Measurements from ENCODE around the gene PDE6A. TPM values are rescaled to one million over a fixed set of nuclear protein-coding genes. Genes with fewer than 3 reads are reported as not detected.
A peak's percentile ranks its signal among the peaks of the same experiment; 100 is the strongest.

The PDE6A gene
- total and polyA plus RNA-seq, 9 donors = 0.03 to 0.35 (median 0.08) TPM; not detected in 3

DNA sequence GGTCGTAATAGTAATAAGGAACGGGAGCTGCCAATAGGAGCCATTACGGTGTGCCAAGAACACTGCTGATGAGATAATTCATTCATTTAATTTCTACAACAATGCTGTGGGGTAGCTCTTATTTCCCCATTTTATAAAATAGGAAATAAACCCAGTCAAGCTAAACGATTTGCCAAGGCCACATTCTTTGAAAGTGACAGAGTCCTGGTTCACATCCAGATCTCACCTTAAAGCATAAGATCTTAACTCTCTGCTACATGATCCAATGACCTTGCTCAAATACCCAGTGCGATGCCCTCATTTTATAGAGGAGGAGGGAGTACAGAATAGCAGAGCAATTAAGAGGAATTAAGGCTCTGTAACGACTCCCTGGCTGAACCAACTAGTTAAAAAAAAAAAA lies 5.0 kb downstream of the PDE6A start:
- H3K4me1 ChIP-seq (ENCODE audit: control insufficient read depth, insufficient read depth, low read length) = peaks cover 3% of the 10 kb centered on the region
- WGBS (ENCODE audit: insufficient coverage) = no CpG with 5 or more reads among the region's 6 CpGs
- no peak overlapping the region for H3K4me3 ChIP-seq (ENCODE audit: low read length)
- H3K27ac ChIP-seq (ENCODE audit: low read length) = no peak overlapping the region
- H3K36me3 ChIP-seq (ENCODE audit: control insufficient read depth, insufficient read depth, low read length) = no peaks in the 10 kb centered on the region
- H3K9me3 ChIP-seq (replicated peaks; ENCODE audit: control insufficient read depth, low read depth, low read length) = no peaks in the 10 kb centered on the region
- peaks cover 7% of the 10 kb centered on the region for H3K27me3 ChIP-seq (ENCODE audit: control insufficient read depth, insufficient read depth, low read length)
- DNase-seq = no peak

DNA sequence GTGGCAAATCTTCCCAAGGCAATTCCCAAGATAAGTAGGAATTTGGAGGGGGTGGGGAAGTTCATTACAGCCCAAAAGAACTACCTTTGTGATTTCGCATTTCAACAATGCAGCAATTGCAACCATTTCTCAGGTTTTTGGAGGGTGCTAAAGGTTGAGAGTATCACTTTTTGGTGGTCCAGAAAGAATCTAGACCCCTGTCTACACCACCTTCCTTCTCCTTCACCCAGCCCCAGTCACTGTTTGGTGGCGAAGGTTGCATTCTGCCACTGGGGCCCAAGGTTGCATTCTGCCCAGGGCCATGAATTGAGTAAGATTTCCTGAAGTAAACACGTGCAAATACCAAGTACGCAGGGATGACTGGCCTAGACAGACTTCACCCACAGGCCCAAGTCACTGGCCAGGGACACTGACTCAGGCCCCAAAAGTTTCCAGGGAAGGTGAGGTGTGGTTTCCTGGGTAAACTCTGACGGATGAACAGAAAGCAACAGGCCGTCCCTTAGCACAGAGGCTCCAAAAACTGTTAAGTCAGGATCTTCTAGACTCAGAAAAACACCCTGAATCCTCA lies 5.7 kb downstream of the PDE6A start:
- Histone ChIP-seq H3K9me3 (replicated peaks; ENCODE audit: control insufficient read depth, low read depth, low read length) (no peaks in the 10 kb centered on the region), H3K4me3 (ENCODE audit: low read length) (no peak overlapping the region), H3K27ac (ENCODE audit: low read length) (no peak overlapping the region), H3K4me1 (ENCODE audit: control insufficient read depth, insufficient read depth, low read length) (peaks cover 3% of the 10 kb centered on the region), H3K27me3 (ENCODE audit: control insufficient read depth, insufficient read depth, low read length) (peaks cover 7% of the 10 kb centered on the region), H3K36me3 (ENCODE audit: control insufficient read depth, insufficient read depth, low read length) (no peaks in the 10 kb centered on the region)
- WGBS (ENCODE audit: insufficient coverage) = 100% methylated on average over 1 of the region's 6 CpGs
- DNase-seq = no peak

DNA sequence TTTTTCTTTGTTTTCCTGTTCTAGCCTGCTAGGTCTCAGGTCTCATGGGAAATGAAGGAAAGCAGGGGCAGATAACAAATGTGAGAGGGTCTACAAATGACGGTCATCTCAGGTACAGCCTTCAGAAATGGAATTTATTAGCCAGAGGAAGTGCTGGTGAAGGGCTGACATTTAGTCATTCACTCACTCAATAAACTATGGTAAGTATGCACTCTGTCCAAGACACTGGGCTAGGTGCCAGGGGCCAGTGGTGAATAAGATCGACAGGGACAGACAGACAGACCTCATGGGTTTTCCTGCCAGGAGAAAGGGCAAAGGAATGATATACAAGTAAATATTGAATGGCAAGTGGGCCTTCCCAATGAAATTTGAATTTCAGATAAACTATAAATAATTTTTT lies 6.3 kb downstream of the PDE6A start:
- H3K4me1 ChIP-seq (ENCODE audit: control insufficient read depth, insufficient read depth, low read length) = peaks cover 3% of the 10 kb centered on the region
- WGBS (ENCODE audit: insufficient coverage) = 0% methylated on average over 1 of the region's 2 CpGs
- peak; percentile 20 for DNase-seq
- no peaks in the 10 kb centered on the region for H3K9me3 ChIP-seq (replicated peaks; ENCODE audit: control insufficient read depth, low read depth, low read length)
- no peak overlapping the region for H3K4me3 ChIP-seq (ENCODE audit: low read length)
- peaks cover 8% of the 10 kb centered on the region for H3K27me3 ChIP-seq (ENCODE audit: control insufficient read depth, insufficient read depth, low read length)
- no peaks in the 10 kb centered on the region for H3K36me3 ChIP-seq (ENCODE audit: control insufficient read depth, insufficient read depth, low read length)
- no peak overlapping the region for H3K27ac ChIP-seq (ENCODE audit: low read length)

DNA sequence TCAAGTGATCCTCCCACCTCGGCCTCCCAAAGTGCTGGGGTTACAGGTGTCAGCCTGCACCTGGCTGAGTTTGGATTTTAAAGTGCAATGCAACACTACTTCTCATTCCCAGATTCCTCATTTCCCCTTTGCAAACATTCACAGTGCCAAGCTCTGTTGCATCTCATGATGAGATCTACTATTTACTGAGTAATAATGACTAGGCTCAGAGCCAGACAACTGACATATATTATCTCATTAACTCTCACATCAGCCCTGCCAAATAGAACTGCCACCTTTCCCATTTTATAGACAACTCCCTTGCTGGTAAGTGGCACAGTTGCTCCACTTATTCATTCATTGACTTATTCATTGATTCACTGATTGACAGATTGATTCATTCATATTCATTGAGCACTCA lies 7.0 kb downstream of the PDE6A start:
- no peak overlapping the region for H3K4me3 ChIP-seq (ENCODE audit: low read length)
- no peak for DNase-seq
- no peak overlapping the region for H3K27ac ChIP-seq (ENCODE audit: low read length)
- no CpG with 5 or more reads among the region's 1 CpG for WGBS (ENCODE audit: insufficient coverage)
- H3K27me3 ChIP-seq (ENCODE audit: control insufficient read depth, insufficient read depth, low read length) = peaks cover 12% of the 10 kb centered on the region
- H3K36me3 ChIP-seq (ENCODE audit: control insufficient read depth, insufficient read depth, low read length) = no peaks in the 10 kb centered on the region
- H3K4me1 ChIP-seq (ENCODE audit: control insufficient read depth, insufficient read depth, low read length) = peaks cover 3% of the 10 kb centered on the region
- no peaks in the 10 kb centered on the region for H3K9me3 ChIP-seq (replicated peaks; ENCODE audit: control insufficient read depth, low read depth, low read length)

DNA sequence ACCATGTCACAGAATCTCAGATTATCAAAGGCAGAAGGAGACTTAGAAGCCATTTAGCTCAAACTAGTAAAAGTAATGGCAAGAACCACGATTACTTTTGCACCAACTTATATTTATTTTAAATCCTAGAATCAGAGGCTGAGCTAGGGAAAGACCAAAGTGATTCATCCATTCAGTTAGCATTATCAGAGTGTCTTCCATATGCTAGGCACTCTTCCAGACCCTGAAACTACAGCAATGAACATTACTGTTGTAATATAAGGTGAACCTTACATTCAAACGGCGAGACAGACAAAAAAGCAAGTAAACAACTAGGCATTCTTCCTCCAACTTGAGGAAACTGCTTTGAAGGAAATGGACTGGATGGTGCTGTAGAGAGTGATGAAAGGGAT lies 7.9 kb downstream of the PDE6A start:
- Histone ChIP-seq H3K4me3 (ENCODE audit: low read length) (no peak overlapping the region), H3K27ac (ENCODE audit: low read length) (no peak overlapping the region), H3K9me3 (replicated peaks; ENCODE audit: control insufficient read depth, low read depth, low read length) (no peaks in the 10 kb centered on the region), H3K4me1 (ENCODE audit: control insufficient read depth, insufficient read depth, low read length) (peaks cover 3% of the 10 kb centered on the region), H3K36me3 (ENCODE audit: control insufficient read depth, insufficient read depth, low read length) (no peaks in the 10 kb centered on the region), H3K27me3 (ENCODE audit: control insufficient read depth, insufficient read depth, low read length) (peaks cover 13% of the 10 kb centered on the region)
- DNase-seq = no peak
- WGBS (ENCODE audit: insufficient coverage) = no CpG with 5 or more reads among the region's 3 CpGs

DNA sequence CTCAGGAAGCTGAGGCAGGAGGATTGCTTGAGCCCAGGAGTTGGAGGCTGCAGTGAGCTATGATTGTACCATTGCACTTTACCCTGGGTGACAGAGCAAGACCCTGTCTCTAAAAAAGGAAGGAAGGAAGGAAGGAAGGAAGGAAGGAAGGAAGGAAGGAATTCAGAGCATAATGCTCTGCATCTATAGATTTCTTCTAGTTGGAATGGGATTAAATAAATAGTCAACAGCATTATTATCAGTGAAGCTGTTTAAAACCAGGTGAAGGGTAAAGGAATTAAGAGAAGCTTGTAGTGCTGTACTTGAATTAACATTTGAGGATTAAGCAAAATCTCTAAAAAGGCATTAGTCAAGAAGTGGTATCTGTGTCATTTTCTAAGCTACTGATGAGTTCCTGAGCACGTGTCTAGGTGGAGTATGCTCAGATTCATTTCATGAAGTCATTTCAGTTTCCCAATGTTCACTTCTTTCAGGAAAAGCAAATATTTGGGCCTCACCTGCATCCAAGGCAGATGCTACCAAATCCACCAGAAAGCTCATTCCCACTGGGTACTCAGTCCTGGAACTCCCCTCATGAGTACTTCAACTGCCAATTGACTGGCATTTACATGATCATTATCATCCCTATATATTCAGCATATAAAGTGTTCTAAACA lies 8.4 kb downstream of the PDE6A start:
- Histone ChIP-seq H3K4me1 (ENCODE audit: control insufficient read depth, insufficient read depth, low read length) (peaks cover 3% of the 10 kb centered on the region), H3K9me3 (replicated peaks; ENCODE audit: control insufficient read depth, low read depth, low read length) (no peaks in the 10 kb centered on the region), H3K27ac (ENCODE audit: low read length) (no peak overlapping the region), H3K27me3 (ENCODE audit: control insufficient read depth, insufficient read depth, low read length) (peaks cover 13% of the 10 kb centered on the region), H3K36me3 (ENCODE audit: control insufficient read depth, insufficient read depth, low read length) (no peaks in the 10 kb centered on the region), H3K4me3 (ENCODE audit: low read length) (no peak overlapping the region)
- no peak for DNase-seq
- WGBS (ENCODE audit: insufficient coverage) = 86% methylated on average over 1 of the region's 1 CpG

DNA sequence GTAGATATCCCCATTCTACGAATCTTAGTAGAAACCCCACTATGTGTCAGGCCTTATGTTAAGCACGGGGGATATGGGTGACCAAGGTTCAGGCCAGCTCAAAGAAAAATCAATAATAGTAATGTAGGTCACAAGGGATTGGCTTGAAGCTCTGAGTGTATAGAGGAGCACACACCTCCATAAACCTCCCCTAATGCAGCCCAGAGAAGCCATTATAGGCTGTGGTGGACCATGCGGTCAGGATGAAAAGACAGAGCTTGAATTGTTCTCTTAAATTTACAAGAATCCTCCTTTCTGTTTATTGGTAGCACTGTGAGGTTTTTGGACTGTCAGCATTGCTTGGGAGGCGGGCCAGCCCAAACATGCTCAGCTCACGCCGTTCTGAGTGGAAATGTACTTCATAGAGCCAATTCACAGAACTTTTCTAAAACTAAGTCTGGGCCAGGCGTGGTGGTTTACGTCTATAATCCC lies 9.1 kb downstream of the PDE6A start:
- Histone ChIP-seq H3K9me3 (replicated peaks; ENCODE audit: control insufficient read depth, low read depth, low read length) (no peaks in the 10 kb centered on the region), H3K4me1 (ENCODE audit: control insufficient read depth, insufficient read depth, low read length) (peaks cover 3% of the 10 kb centered on the region), H3K27ac (ENCODE audit: low read length) (no peak overlapping the region), H3K27me3 (ENCODE audit: control insufficient read depth, insufficient read depth, low read length) (peaks cover 13% of the 10 kb centered on the region), H3K4me3 (ENCODE audit: low read length) (no peak overlapping the region), H3K36me3 (ENCODE audit: control insufficient read depth, insufficient read depth, low read length) (no peaks in the 10 kb centered on the region)
- DNase-seq = peak; percentile 11
- WGBS (ENCODE audit: insufficient coverage) = 40% methylated on average over 1 of the region's 8 CpGs

DNA sequence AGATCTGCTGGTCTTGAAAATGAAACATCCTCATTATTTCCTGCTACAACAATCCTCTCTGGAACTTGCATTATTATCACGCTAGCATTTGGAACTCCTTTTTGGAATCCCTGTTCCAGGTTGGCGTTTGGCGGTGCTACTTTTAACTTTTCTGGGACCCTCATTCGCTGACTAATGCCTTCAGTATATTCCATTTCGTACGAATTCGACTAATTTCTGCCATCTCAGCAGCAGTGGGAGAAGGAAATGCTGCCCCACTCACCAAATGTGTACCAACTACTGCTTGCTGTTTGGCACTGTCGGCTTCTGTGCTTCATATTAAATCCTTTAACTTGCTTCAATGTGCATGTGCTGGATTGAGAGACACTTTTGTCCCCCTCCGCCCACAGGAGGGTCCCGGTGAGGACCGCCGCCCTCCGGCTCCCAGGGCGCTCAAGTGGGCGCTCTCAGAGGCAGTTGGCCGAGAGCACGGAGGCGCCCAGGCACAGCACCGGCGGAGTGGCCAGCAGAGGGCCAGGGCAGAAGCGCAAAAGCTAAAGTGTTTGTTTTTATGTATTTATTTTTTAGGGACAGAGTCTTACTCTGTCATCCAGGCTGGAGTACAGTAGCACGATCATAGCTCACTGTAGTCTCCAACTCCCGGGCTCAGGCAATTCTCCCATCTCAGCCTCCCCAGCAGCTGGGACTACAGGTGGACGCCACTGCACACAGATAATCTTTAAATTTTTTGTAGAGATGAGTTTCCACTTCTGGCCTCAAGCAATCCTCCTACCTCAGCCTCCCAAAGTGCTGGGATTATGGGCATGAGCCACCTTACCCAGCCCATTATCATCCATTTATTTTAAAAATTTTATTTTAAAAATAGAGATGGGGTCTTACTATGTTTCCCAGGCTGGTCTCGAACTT lies 11.9 kb downstream of the PDE6A start:
- Histone ChIP-seq H3K4me3 (ENCODE audit: low read length) (no peak overlapping the region), H3K27ac (ENCODE audit: low read length) (no peak overlapping the region), H3K27me3 (ENCODE audit: control insufficient read depth, insufficient read depth, low read length) (peaks cover 13% of the 10 kb centered on the region), H3K36me3 (ENCODE audit: control insufficient read depth, insufficient read depth, low read length) (no peaks in the 10 kb centered on the region), H3K4me1 (ENCODE audit: control insufficient read depth, insufficient read depth, low read length) (no peaks in the 10 kb centered on the region), H3K9me3 (replicated peaks; ENCODE audit: control insufficient read depth, low read depth, low read length) (no peaks in the 10 kb centered on the region)
- 66% methylated on average over 19 of the region's 25 CpGs for WGBS (ENCODE audit: insufficient coverage)
- no peak for DNase-seq

DNA sequence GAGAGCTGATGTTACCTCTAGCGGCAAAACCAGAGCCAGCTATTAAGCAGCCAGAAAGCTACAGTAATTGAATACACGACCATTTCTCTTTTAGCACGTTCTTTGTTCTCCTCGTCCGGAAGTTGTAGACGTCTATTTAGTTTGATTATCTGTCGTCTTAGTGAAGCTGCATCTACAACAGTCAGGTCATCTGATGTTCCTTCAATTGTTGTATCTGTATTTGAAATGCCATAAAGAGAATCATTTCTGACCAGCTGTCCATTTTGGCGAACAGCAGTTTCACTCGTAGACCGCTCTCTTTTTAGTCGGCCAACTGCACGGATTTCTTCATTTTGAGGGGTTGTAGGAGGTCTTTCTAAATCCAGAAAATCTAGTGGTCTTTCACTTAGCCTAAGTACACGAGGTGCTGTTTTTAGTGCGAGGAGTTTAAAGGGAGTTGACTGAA lies 12.6 kb downstream of the PDE6A start:
- Histone ChIP-seq H3K27ac (ENCODE audit: low read length) (peak overlapping the region; percentile 10), H3K4me3 (ENCODE audit: low read length) (no peak overlapping the region), H3K36me3 (ENCODE audit: control insufficient read depth, insufficient read depth, low read length) (no peaks in the 10 kb centered on the region), H3K4me1 (ENCODE audit: control insufficient read depth, insufficient read depth, low read length) (no peaks in the 10 kb centered on the region), H3K9me3 (replicated peaks; ENCODE audit: control insufficient read depth, low read depth, low read length) (no peaks in the 10 kb centered on the region), H3K27me3 (ENCODE audit: control insufficient read depth, insufficient read depth, low read length) (peaks cover 13% of the 10 kb centered on the region)
- no peak for DNase-seq
- 80% methylated on average over 1 of the region's 14 CpGs for WGBS (ENCODE audit: insufficient coverage)
